ENCODE results near the gene FLNB. TPM values are rescaled to one million over a fixed set of nuclear protein-coding genes. Genes with fewer than 3 reads are reported as not detected.

FLNB gene
- total RNA-seq, 4 donors from 2014 or later = 61.9 to 114 (median 89.9) TPM

GRCh38 chr3:58104151-58104550, 95.9 kb downstream of the FLNB start:
- intact Hi-C loops (cut with DNase I) = loop anchor here (5.0 kb wide), 1 partner anchor 97 kb away; the partner anchor contains the start of gene FLNB
- WGBS = 56% methylated on average over 8 of the region's 8 CpGs
- Histone ChIP-seq H3K27me3 (no peaks in the 10 kb centered on the region), H3K27ac (replicated peaks in 1 of 4) (peak overlapping the region; percentile 47 to 68 (median 58)), H3K36me3 (peaks cover 27 to 96% (median 71%) of the 10 kb centered on the region in 4 donors), H3K9me3 (no peaks in the 10 kb centered on the region), H3K4me3 (no peak overlapping the region), H3K4me1 (peaks cover 5 to 44% (median 40%) of the 10 kb centered on the region in 4 donors)
- no peak for DNase-seq (ENCODE audit: extremely low spot score)
- TF ChIP-seq POLR2A (IDR thresholded peaks at IDR 0.05; ENCODE audit: low read depth) (no peak), CTCF (IDR thresholded peaks at IDR 0.05) (no peak), EP300 (IDR thresholded peaks at IDR 0.05) (no peak), POLR2AphosphoS5 (IDR thresholded peaks at IDR 0.05) (no peak)

GRCh38 chr3:58104712-58105111, 96.5 kb downstream of the FLNB start:
- no peak for DNase-seq (ENCODE audit: extremely low spot score)
- Histone ChIP-seq H3K27ac (replicated peaks in 1 of 4) (peak overlapping the region; percentile 47 to 68 (median 58)), H3K27me3 (no peaks in the 10 kb centered on the region), H3K36me3 (peaks cover 28 to 96% (median 71%) of the 10 kb centered on the region in 4 donors), H3K9me3 (no peaks in the 10 kb centered on the region), H3K4me1 (peaks cover under 1 to 40% (median 39%) of the 10 kb centered on the region in 4 donors), H3K4me3 (no peak overlapping the region)
- TF ChIP-seq EP300 (IDR thresholded peaks at IDR 0.05) (no peak), POLR2A (IDR thresholded peaks at IDR 0.05; ENCODE audit: low read depth) (no peak), POLR2AphosphoS5 (IDR thresholded peaks at IDR 0.05) (no peak), CTCF (IDR thresholded peaks at IDR 0.05) (no peak)
- intact Hi-C loops (cut with DNase I) = loop anchor here (5.0 kb wide), 1 partner anchor 97 kb away; the partner anchor contains the start of gene FLNB
- WGBS = 71% methylated on average over 2 of the region's 2 CpGs

GRCh38 chr3:58105196-58105595, 97.0 kb downstream of the FLNB start:
- Histone ChIP-seq H3K4me3 (no peak overlapping the region), H3K27ac (replicated peaks in 1 of 4) (peak overlapping the region; percentile 47 to 68 (median 58)), H3K27me3 (no peaks in the 10 kb centered on the region), H3K4me1 (peaks cover 0 to 40% (median 39%) of the 10 kb centered on the region in 4 donors), H3K36me3 (peaks cover 28 to 97% (median 73%) of the 10 kb centered on the region in 4 donors), H3K9me3 (no peaks in the 10 kb centered on the region)
- DNase-seq (ENCODE audit: extremely low spot score) = no peak
- no peak for TF ChIP-seq POLR2AphosphoS5 (IDR thresholded peaks at IDR 0.05)
- no peak for TF ChIP-seq EP300 (IDR thresholded peaks at IDR 0.05)
- no peak for TF ChIP-seq POLR2A (IDR thresholded peaks at IDR 0.05; ENCODE audit: low read depth)
- TF ChIP-seq CTCF (IDR thresholded peaks at IDR 0.05) = no peak
- intact Hi-C loops (cut with DNase I) = no loop called here
- WGBS = 80% methylated on average over 3 of the region's 3 CpGs

GRCh38 chr3:58106061-58106460, 97.8 kb downstream of the FLNB start:
- no peak overlapping the region for H3K4me3 ChIP-seq
- no peak for TF ChIP-seq POLR2A (IDR thresholded peaks at IDR 0.05; ENCODE audit: low read depth)
- 98% methylated on average over 2 of the region's 2 CpGs for WGBS
- H3K4me1 ChIP-seq = peaks cover 0 to 40% (median 39%) of the 10 kb centered on the region in 4 donors
- peaks cover 32 to 100% (median 78%) of the 10 kb centered on the region in 4 donors for H3K36me3 ChIP-seq
- H3K9me3 ChIP-seq = no peaks in the 10 kb centered on the region
- intact Hi-C loops (cut with DNase I) = no loop called here
- no peak for DNase-seq (ENCODE audit: extremely low spot score)
- H3K27ac ChIP-seq (replicated peaks in 1 of 4) = no peak overlapping the region
- no peaks in the 10 kb centered on the region for H3K27me3 ChIP-seq

GRCh38 chr3:58106640-58107039, 98.4 kb downstream of the FLNB start:
- DNase-seq (ENCODE audit: extremely low spot score) = no peak
- WGBS = 94% methylated on average over 8 of the region's 8 CpGs
- Histone ChIP-seq H3K27ac (replicated peaks in 1 of 4) (peak overlapping the region in 1 of 4 donors; percentile 15), H3K36me3 (peaks cover 34 to 100% (median 79%) of the 10 kb centered on the region in 4 donors), H3K4me1 (peaks cover 0 to 42% (median 39%) of the 10 kb centered on the region in 4 donors), H3K27me3 (no peaks in the 10 kb centered on the region), H3K4me3 (no peak overlapping the region), H3K9me3 (no peaks in the 10 kb centered on the region)
- intact Hi-C loops (cut with DNase I) = no loop called here
- TF ChIP-seq CTCF (IDR thresholded peaks at IDR 0.05) = no peak
- TF ChIP-seq POLR2A (IDR thresholded peaks at IDR 0.05; ENCODE audit: low read depth) = no peak
- no peak for TF ChIP-seq EP300 (IDR thresholded peaks at IDR 0.05)
- TF ChIP-seq POLR2AphosphoS5 (IDR thresholded peaks at IDR 0.05) = no peak

Measured in esophagus muscularis mucosa (tissue), 4 donors.